Pons (tissue), 1 donor: ENCODE results near the gene UPK3B.
"Not testable (repeated sequence)": the region's sequence is repeated elsewhere in the genome, so short reads cannot be mapped to it uniquely, and the experiment has no call there.

Experiments used
- DNase-seq: peaks from one replicate; pipeline ENCODE4 v3.0.0-alpha.2; 2016; ENCODE audit warnings: low spot score

Gene UPK3B

DNA sequence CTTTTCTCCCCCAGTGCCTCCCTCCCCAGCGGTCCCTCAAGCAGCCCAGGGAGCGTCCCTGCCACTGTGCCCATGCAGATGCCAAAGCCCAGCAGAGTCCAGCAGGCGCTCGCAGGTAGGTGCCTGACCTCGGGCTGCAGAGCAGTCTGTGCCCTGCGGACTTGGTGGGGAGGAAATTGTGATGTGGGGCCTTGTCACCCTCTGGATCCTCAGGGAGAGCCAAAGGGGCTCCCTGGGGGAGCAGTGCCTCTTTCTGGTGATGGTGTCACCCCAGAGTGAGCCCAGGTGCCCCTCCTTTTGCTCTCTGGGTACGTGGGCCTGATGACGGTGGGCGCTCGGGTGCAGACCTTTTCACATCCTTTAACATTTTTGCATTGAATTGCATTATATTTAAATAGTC is 18.2 kb upstream of the UPK3B start:
- DNase-seq = not testable (repeated sequence)

- not testable (repeated sequence) for DNase-seq
Observed at GRCh38 chr7:76495717-76496116, 14.6 kb upstream of the UPK3B start.

- not testable (repeated sequence) for DNase-seq
Observed at GRCh38 chr7:76497918-76498582, 12.3 kb upstream of the UPK3B start.

DNA sequence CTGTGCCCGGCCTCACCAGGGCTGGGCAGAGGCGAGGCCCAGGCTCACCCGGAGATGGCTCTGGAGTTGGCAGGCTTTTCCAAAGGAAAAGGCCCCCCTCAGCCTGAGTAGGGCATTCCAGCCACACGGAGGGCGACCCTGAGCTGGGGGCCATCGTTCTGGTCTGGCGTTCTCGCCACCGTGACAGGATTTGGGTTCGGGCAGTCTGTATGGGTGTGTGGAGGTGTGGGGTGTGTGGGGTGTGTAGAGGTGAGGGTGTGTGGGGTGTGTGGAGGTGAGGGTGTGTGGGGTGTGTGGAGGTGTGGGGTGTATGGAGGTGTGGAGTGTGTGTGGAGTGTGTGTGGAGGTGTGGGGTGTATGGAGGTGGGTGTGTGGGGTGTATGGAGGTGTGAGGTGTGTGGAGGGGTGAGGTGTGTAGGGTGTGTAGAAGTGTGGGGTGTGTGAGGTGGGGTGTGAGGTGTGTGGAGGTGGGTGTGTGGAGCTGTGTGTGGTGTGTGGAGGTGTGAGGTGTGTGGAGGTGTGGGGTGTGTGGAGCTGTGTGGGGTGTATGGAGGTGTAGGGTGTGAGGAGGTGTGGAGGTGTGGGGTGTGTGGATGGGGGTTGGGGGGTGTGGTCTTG is 11.7 kb upstream of the UPK3B start:
- not testable (repeated sequence) for DNase-seq

DNA sequence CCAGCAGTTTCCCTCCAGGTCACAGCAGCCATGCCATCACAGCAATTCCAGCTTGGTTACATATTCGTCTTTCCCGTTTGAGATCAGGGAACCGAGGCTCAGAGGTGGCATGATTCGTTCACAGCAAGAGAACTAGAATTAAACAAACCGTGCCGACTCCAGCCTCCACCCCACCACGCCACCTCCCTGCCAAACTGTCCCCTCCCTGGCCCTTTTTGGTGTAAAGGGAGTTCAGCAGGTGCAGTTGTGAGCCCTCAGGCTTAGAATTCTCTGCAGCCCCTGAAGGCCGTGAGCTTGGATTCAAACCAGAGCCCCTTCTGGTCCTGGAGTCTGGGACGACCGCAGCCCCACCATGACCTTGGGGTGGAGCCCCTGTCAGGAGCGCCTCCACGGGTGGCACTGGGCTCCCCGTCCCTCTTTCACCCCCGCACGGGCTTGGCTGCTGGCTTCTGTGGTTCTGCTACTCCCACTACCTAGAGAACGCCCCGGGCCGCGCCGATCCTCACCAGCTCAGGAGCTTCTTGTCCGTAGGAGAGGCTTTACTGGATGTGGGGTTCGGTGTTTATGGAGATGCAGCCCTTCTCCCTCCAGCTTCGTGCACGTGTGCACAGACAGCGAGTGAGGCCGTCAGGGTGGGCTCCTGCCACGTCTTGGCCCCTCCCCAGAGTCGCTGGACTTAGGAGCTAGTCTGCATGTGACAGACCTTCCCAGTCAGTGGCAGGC is 11.0 kb upstream of the UPK3B start:
- DNase-seq = not testable (repeated sequence)

DNA sequence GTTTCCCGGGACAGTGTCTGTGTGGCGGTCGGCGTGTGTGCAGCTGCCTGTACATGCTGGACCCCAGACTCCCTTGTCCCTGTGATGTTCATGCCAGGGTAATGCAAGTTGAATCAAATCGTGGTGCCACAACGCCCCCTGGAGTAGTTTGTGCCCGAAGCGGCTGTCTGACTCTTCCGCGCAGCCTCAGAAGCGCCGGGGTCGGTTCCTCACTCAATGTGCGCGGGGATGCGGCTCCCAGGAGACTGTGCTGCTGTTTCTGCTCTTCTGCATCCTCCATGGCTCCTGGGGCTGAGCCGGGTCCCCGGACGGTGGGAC is 10.5 kb upstream of the UPK3B start:
- not testable (repeated sequence) for DNase-seq

DNA sequence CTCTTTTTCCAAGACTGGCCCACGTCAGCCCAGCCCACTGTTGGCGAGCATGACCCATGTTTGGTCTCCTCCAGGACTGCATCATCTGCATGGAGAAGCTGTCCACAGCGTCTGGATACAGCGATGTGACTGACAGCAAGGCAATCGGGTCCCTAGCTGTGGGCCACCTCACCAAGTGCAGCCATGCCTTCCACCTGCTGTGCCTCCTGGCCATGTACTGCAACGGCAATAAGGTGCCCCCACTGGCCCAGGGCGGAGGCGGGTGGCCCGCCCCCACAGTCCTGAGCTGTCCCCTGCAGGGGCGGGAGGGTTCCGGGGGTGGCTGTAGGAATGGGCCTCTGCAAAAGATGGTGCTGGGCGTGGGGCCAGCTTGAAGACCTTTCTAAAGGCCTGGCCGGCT is 8.1 kb upstream of the UPK3B start:
- DNase-seq = not testable (repeated sequence)

DNA sequence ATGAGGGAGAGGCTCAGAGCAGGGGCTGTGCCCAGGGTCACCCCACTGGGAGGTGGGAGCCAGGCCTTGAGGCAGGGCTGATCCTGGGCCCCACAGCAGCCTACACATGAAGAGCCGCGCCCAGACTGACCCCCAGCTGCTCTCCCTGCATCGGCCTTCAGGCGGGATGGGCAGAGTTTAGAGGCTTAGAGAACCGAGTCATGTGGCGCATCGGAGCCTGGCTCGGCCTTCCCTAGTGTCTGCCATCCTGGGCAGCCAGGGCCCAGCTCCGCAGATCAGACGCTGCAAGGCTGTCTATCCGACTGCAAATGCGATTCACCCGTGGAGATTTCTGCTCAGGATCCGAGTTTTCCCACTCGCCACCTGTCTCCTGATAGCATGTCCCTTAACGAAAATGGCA is 7.5 kb upstream of the UPK3B start:
- DNase-seq = not testable (repeated sequence)

- DNase-seq = not testable (repeated sequence)
Observed at GRCh38 chr7:76503244-76503643, 7.1 kb upstream of the UPK3B start.

DNA sequence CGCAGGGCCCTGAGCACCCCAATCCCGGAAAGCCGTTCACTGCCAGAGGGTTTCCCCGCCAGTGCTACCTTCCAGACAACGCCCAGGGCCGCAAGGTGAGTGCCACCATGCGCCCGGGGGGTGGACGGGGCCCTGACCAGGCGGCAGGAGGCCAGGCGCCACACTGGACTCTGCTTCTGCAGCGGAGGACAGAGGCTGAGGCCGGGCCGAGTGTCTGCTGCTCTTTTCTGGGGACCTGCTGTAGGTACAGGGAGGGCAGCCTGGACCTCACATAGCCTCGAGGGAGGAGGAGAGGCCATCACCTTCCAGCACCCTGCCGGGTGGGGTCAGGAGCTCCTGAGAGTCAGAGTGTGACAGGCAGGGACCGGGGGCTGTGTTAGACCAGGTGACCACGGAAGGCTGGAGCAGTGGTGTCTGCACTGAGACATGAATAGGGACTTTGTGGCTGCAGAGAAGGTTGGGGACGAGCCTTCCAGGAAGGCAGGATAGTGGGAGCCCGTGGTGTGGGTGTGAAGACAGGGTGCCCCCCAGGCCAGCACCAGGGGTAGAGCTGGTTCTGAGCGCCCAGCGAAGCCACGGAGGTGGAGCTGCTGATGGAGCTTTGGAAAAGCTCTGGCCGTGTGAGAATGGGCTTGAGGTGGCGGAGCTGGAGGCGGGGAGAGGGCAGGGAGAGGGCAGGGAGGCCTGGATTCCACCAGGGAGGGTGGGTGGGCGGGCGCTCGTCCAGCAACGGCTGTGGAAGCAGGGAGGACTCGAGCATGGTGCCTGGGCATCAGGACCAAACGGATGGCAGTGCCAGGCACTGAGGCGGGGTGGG is 5.8 kb upstream of the UPK3B start:
- not testable (repeated sequence) for DNase-seq

- no peak for DNase-seq
Observed at GRCh38 chr7:76505168-76506080, 4.9 kb upstream of the UPK3B start.

GRCh38 chr7:76506081-76506440 is 4.3 kb upstream of the UPK3B start:
- no peak for DNase-seq

GRCh38 chr7:76506643-76507042 is 3.7 kb upstream of the UPK3B start:
- not testable (repeated sequence) for DNase-seq

DNA sequence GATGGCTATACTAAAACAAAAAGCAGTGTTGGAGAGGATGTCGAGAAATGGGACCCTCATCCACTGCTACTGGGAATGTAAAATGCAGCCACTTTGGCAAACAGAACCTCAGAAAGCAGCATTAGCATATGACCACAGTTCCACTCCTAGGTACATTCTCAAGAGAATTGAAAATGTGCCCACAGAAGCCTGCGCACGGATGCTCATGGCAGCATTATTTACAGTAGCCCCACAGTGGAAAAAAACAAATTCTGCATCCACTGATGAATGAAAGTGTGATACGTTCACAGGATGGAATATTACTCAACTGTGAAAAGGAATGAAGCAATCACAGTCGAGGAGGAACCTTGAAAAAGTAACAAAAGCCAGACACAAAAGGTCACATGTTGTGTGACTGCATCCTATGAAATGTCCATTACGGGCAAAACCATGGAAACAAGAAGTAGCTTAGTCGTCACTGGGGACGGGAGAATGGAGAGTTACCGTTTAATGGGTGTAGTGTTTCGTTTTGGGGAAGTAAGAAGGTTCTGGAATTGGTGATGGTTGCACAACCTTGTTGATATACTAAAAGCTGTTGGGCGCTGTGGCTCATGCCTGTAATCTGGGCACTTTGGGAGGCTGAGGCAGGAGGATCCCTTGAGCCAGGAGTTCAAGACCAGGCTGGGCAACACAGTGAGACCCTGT is 2.5 kb upstream of the UPK3B start:
- DNase-seq = peak; percentile 23

GRCh38 chr7:76511200-76511910 is 1.0 kb downstream of the UPK3B start:
- not testable (repeated sequence) for DNase-seq

DNA sequence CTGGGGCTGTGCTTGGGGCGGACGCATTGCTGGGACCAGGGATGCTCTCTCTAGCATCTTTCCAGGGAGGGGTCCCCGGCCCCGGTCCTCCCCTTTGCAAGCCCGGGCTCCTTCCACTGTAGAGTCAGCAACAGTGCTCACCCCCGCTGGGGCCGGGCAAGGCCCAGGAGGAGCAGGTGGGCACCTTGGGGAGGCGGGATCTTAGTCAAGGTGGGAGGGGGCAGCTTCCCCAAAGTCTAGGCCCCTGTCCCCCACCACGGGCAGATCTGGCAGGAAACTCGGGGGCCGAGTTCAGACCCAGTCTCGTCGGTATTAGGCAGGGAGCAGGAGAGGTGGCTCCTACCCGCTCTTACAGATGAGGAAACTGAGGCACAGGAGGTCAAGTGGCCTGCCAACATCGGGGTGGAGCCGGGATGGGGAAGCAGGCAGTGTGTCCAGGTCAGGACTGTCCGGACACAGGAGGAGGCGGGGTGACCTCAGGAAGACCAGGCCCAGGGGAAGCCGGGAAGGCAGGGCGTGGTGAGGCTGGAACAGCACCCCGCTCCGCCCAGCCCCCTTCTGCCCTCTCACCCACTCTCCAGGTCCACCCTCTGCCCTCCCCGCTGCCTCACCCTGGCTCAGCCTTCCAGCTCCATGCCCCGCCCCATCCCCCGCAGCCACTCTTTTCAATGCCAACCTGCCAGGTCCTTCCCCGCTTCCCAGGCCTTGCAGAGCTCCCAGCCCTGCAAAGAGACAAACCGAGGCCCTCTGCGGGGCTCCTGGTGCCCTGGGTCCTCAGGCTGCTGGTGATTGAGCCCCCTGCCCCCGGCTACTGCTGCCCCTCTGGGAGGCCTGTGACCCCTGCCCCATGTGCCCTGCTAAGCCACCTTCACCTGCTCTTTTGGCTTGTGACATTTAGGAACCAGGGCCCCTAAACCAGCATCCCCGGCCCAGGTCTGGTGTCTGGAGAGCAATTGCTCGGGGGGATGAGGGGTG is 1.8 kb downstream of the UPK3B start:
- DNase-seq = not testable (repeated sequence)

DNA sequence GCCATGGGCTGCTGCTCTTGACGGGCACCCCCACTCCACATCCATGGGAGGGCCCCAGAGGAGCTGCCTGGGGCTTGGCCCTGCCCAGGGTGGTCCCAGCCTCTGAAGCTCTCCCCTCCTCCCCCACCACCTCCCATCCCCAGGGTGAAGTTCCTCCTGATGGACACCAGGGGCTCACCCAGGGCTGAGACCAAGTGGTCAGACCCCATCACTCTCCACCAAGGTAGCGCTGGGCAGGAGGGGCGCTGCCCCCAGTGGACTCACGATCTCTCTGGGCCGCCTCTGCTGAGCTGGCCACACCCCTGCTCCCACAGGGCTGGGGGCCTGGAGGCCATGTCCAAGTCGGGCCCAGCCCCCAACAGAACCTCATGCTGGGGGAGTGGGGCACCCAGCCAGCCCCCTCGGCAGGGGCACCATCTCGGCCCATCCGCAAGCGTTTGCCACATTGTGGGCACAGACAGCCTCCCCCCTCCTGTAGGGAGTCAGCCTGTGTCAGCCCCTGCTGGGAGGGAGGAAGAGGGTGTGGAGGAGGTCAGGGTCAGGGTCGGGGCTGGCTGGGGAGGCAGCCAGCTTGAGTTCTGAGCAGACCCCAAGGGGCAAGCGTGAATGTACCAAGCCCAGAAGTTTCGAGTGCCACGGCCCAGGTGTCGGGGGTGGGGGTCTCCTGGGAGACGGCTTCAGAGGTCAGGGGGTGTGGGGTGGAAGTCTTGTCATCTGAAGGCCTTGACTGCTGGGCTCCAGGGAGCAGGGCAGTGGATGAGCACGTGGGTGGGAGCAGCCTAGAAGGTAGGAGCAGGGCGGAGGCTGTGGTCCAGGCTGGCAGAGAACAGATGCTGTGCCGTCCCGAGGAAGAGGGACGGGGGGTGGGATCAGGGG is 2.8 kb downstream of the UPK3B start:
- no peak for DNase-seq
